Fibroblast of lung (primary cell): ENCODE measurements around the gene TRAF3. TPM values are rescaled to one million over a fixed set of nuclear protein-coding genes. Genes with fewer than 3 reads are reported as not detected.

Experiments used
- DNase-seq, 2 donors: peaks; one replicate each; pipeline versions ENCODE4 v3.0.0 to v3.0.0-alpha.2; 2010; ENCODE audit warnings: low read depth in 2 of 2
- H2AFZ ChIP-seq: 2 replicates; pipeline ENCODE4 v1.5.1; 2012; ENCODE audit warnings: low read length, control low read depth, inconsistent platforms
- H3K27ac ChIP-seq: 2 replicates; pipeline ENCODE4 v1.5.1; 2011; ENCODE audit warnings: low read length, control low read depth; ENCODE audit not compliant: insufficient read depth
- H3K27me3 ChIP-seq: 2 replicates; pipeline ENCODE4 v1.5.1; 2011; ENCODE audit warnings: mild to moderate bottlenecking, low read length; ENCODE audit not compliant: control insufficient read depth, insufficient read depth
- H3K36me3 ChIP-seq: 2 replicates; pipeline ENCODE4 v1.5.1; 2011; ENCODE audit warnings: low read length; ENCODE audit not compliant: control insufficient read depth, insufficient read depth
- H3K4me1 ChIP-seq: 2 replicates; pipeline ENCODE4 v1.5.1; 2011; ENCODE audit warnings: low read length; ENCODE audit not compliant: control insufficient read depth, insufficient read depth; ENCODE audit errors: extremely low read depth
- H3K4me2 ChIP-seq: 2 replicates; pipeline ENCODE4 v1.5.1; 2011; ENCODE audit warnings: low read length, control low read depth; ENCODE audit not compliant: insufficient read depth; ENCODE audit errors: extremely low read depth
- H3K4me3 ChIP-seq, 4 experiments: fragments of 200-600 bp in 1 of 4; sonication (generic) in 1 of 4; replicated peaks in 1 of 4; 2 replicates each; pipeline ENCODE4 v1.5.1; 2011 to 2016; ENCODE audit warnings: low read length in 4 of 4, low read depth in 3 of 4, mild to moderate bottlenecking in 3 of 4, control low read depth in 2 of 4, inconsistent platforms in 1 of 4, mixed read lengths in 1 of 4; ENCODE audit not compliant: insufficient read depth in 1 of 4; ENCODE audit errors: control extremely low read depth in 1 of 4
- H3K79me2 ChIP-seq: 2 replicates; pipeline ENCODE4 v1.5.1; 2012; ENCODE audit warnings: mild to moderate bottlenecking, low read length, inconsistent platforms; ENCODE audit not compliant: control insufficient read depth, insufficient read depth
- H3K9ac ChIP-seq: 2 replicates; pipeline ENCODE4 v1.5.1; 2011; ENCODE audit warnings: mild to moderate bottlenecking, low read length, control low read depth; ENCODE audit not compliant: insufficient read depth
- H3K9me3 ChIP-seq: 2 replicates; pipeline ENCODE4 v1.5.1; 2012; ENCODE audit warnings: low read depth, low read length; ENCODE audit not compliant: control insufficient read depth, insufficient read depth
- H4K20me1 ChIP-seq: 2 replicates; pipeline ENCODE4 v1.5.1; 2011; ENCODE audit warnings: low read length; ENCODE audit not compliant: control insufficient read depth, insufficient read depth; ENCODE audit errors: extremely low read depth
- CTCF ChIP-seq, 2 donors: IDR thresholded peaks in 1 of 2; conservative IDR thresholded peaks in 1 of 2; 1 replicate in 1 of 2; 2 replicates in 1 of 2; pipeline ENCODE4 v1.5.1; 2011 to 2012; ENCODE audit warnings: low read length in 2 of 2, control low read depth in 1 of 2, inconsistent platforms in 1 of 2, low read depth in 1 of 2, mild to moderate bottlenecking in 1 of 2
- EZH2 ChIP-seq: IDR thresholded peaks from 2 replicates; pipeline ENCODE4 v1.5.1; 2012; ENCODE audit warnings: low read length, control low read depth, mild to moderate bottlenecking; ENCODE audit errors: missing control alignments
- polyA plus RNA-seq, 2 donors: library from polyadenylated mRNA; depleted of rRNA in 1 of 2; stranded (reverse) in 1 of 2; unstranded in 1 of 2; fragments of >200 nt; gene quantifications; 2 replicates each; pipeline ENCODE4 v1.2.1, GENCODE V29; 2011 to 2012; ENCODE audit warnings: missing spikeins in 1 of 2
- total RNA-seq: library from RNA; depleted of rRNA; stranded (reverse); fragments of >200 nt; gene quantifications from 2 replicates; pipeline ENCODE4 v1.2.1, GENCODE V29; 2014

The TRAF3 gene
- total and polyA plus RNA-seq, 2 donors (not counting 1 experiment from before 2014, with no cell fraction given): 12.1 to 14.4 TPM

DNA sequence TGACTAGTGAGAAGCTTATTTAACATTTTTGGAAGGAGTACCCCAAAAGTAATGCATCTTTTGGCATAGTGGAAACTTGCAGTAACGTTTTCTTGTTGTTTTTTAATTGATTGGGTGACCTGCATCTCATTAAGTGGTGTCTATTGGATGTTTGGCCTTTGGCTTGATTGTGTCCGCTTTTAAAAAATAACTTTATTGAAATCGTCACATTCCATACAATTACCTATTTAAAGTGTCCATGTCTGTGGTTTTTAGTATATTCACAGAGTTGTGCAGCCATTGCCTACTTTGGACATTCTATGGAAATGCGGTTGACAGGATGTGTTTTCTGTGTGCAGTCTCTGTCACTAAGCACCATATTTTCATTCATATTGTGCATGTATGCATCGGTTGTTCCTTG lies 46.3 kb downstream of the TRAF3 start:
- H4K20me1 ChIP-seq: peaks cover 2% of the 10 kb centered on the region
- no peaks in the 10 kb centered on the region for H3K27me3 ChIP-seq
- TF ChIP-seq CTCF (conservative IDR thresholded peaks at IDR 0.05 in 1 of 2, IDR thresholded peaks at IDR 0.05 in 1 of 2; ENCODE audit: low read depth in 1 of 2, low read length in 2 of 2) (no peak), EZH2 (no peak)
- no peak overlapping the region for H2AFZ ChIP-seq
- H3K4me1 ChIP-seq: peaks cover 4% of the 10 kb centered on the region
- no peak for DNase-seq
- H3K9ac ChIP-seq: no peak overlapping the region
- no peak overlapping the region for H3K4me2 ChIP-seq
- no peak overlapping the region for H3K4me3 ChIP-seq
- no peaks in the 10 kb centered on the region for H3K9me3 ChIP-seq
- H3K36me3 ChIP-seq: no peaks in the 10 kb centered on the region
- peaks cover 5% of the 10 kb centered on the region for H3K79me2 ChIP-seq
- no peak overlapping the region for H3K27ac ChIP-seq

DNA sequence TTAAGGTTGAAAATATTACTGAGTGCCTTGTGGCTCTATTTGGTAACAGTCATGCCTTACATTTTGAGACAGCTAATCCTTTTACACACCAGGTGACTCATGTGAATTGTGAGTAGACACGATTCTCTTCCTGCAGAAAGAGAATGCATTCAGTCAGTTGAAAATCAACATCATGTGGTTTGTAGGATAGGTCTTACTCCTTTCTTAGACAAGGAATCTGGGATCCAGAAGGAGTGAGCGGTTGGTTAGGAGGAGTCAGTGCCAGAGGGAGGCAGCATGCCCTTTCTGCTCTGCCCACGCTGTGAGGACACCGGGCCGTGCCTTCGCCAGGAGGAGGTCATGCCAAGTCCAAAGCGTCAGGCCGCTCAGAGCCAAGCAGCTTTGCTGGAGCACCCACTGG lies 47.6 kb downstream of the TRAF3 start:
- H3K4me2 ChIP-seq: no peak overlapping the region

GRCh38 chr14:102825307-102826095 lies 48.3 kb downstream of the TRAF3 start:
- Histone ChIP-seq H3K4me2 (no peak overlapping the region), H3K79me2 (peaks cover 4% of the 10 kb centered on the region)

More for the DNA sequence above, 47.6 kb downstream of the TRAF3 start:
- TF ChIP-seq CTCF (conservative IDR thresholded peaks at IDR 0.05 in 1 of 2, IDR thresholded peaks at IDR 0.05 in 1 of 2; ENCODE audit: low read depth in 1 of 2, low read length in 2 of 2) (no peak), EZH2 (no peak)
- Histone ChIP-seq H3K79me2 (peaks cover 5% of the 10 kb centered on the region), H3K4me1 (peaks cover 7% of the 10 kb centered on the region), H3K9me3 (no peaks in the 10 kb centered on the region), H4K20me1 (peaks cover 2% of the 10 kb centered on the region), H3K27ac (no peak overlapping the region), H2AFZ (no peak overlapping the region), H3K4me3 (no peak overlapping the region), H3K36me3 (no peaks in the 10 kb centered on the region), H3K27me3 (no peaks in the 10 kb centered on the region), H3K9ac (no peak overlapping the region)
- DNase-seq: peak in 1 of 2 donors; percentile 81

More at GRCh38 chr14:102825307-102826095, 48.3 kb downstream of the TRAF3 start:
- H2AFZ ChIP-seq: no peak overlapping the region
- H4K20me1 ChIP-seq: peaks cover 2% of the 10 kb centered on the region
- no peaks in the 10 kb centered on the region for H3K27me3 ChIP-seq
- TF ChIP-seq EZH2: no peak
- TF ChIP-seq CTCF (conservative IDR thresholded peaks at IDR 0.05 in 1 of 2, IDR thresholded peaks at IDR 0.05 in 1 of 2; ENCODE audit: low read depth in 1 of 2, low read length in 2 of 2): no peak
- H3K9ac ChIP-seq: no peak overlapping the region
- no peak overlapping the region for H3K27ac ChIP-seq
- no peak for DNase-seq
- H3K9me3 ChIP-seq: no peaks in the 10 kb centered on the region
- no peaks in the 10 kb centered on the region for H3K36me3 ChIP-seq
- peaks cover 7% of the 10 kb centered on the region for H3K4me1 ChIP-seq
- H3K4me3 ChIP-seq: no peak overlapping the region
